OCI-LY3 (cell line): ENCODE data around the gene PHF5A.

Experiments
- H2AFZ ChIP-seq: fragments of 200-600, 300-600 bp; shearing (Covaris generic); 2 replicates; pipeline ENCODE4 v1.6.0; 2014; ENCODE audit warnings: antibody characterized with exemption, low read depth, low read length
- H3K27ac ChIP-seq: fragments of 200-600, 300-600 bp; sonication (generic); 2 replicates; pipeline ENCODE4 v1.5.1; 2014; ENCODE audit warnings: mild to moderate bottlenecking, low read length, moderate library complexity, mixed read lengths
- H3K27me3 ChIP-seq: fragments of 200-600, 300-600 bp; sonication (generic); 2 replicates; pipeline ENCODE4 v1.6.1; 2014; ENCODE audit warnings: low read depth, low read length, mixed read lengths
- H3K36me3 ChIP-seq: fragments of 200-600, 300-600 bp; sonication (generic); replicated peaks from 2 replicates; pipeline ENCODE3; 2014; ENCODE audit warnings: low read depth, low read length, mixed read lengths
- H3K4me1 ChIP-seq: fragments of 300-600, 200-600 bp; sonication (generic); 2 replicates; pipeline ENCODE4 v1.6.1; 2014; ENCODE audit warnings: low read length, mixed read lengths
- H3K4me2 ChIP-seq: fragments of 200-600, 300-600 bp; sonication (generic); 2 replicates; pipeline ENCODE4 v1.6.1; 2014; ENCODE audit warnings: low read length, mixed read lengths
- H3K4me3 ChIP-seq: fragments of 300-600, 200-600 bp; sonication (generic); 2 replicates; pipeline ENCODE4 v1.5.1; 2014; ENCODE audit warnings: antibody characterized with exemption, mild to moderate bottlenecking, low read length, moderate library complexity
- H3K79me2 ChIP-seq: fragments of 300-600, 200-600 bp; shearing (Covaris generic); 2 replicates; pipeline ENCODE4 v1.6.1; 2014; ENCODE audit warnings: mild to moderate bottlenecking, low read length, mixed read lengths
- H3K9ac ChIP-seq: fragments of 300-600, 200-600 bp; shearing (Covaris generic); 2 replicates; pipeline ENCODE4 v1.6.0; 2014; ENCODE audit warnings: mild to moderate bottlenecking, low read length, moderate library complexity
- H3K9me3 ChIP-seq: fragments of 200-600, 300-600 bp; shearing (Covaris generic); 2 replicates; pipeline ENCODE4 v1.6.1; 2014; ENCODE audit warnings: low read length, mixed read lengths; ENCODE audit not compliant: insufficient read depth
- H4K20me1 ChIP-seq: fragments of 200-600, 300-600 bp; sonication (generic); 2 replicates; pipeline ENCODE4 v1.6.1; 2016; ENCODE audit warnings: low read length, mixed read lengths; ENCODE audit not compliant: insufficient read depth
- CTCF ChIP-seq: fragments of 200-600, 300-600 bp; sonication (generic); IDR thresholded peaks from 2 replicates; pipeline ENCODE4 v1.5.1; 2014; ENCODE audit warnings: antibody characterized with exemption, low read length, low read depth
- EZH2phosphoT487 ChIP-seq: fragments of 200-600 bp; shearing (Covaris generic); IDR thresholded peaks from 2 replicates; pipeline ENCODE4 v1.6.1; 2018; ENCODE audit warnings: antibody characterized with exemption, mixed run types, low read depth

The PHF5A gene

GRCh38 chr22:41458161-41458728 lies 10.2 kb downstream of the PHF5A start:
- H3K4me1 ChIP-seq, result no peaks in the 10 kb centered on the region
- no peak overlapping the region for H2AFZ ChIP-seq
- H4K20me1 ChIP-seq, result no peaks in the 10 kb centered on the region
- TF ChIP-seq EZH2phosphoT487 (no peak), CTCF (no peak)
- no peak overlapping the region for H3K9ac ChIP-seq
- peaks cover 27% of the 10 kb centered on the region for H3K36me3 ChIP-seq
- H3K79me2 ChIP-seq, result 0 out of 2 replicates have a peak, but pooled peaks cover 3% of the 10 kb centered on the region
- no peak overlapping the region for H3K4me2 ChIP-seq
- no peaks in the 10 kb centered on the region for H3K27me3 ChIP-seq
- H3K27ac ChIP-seq, result no peak overlapping the region
- H3K9me3 ChIP-seq, result no peaks in the 10 kb centered on the region
- H3K4me3 ChIP-seq, result no peak overlapping the region

GRCh38 chr22:41448189-41448808 lies 20.2 kb downstream of the PHF5A start:
- Histone ChIP-seq H3K36me3 (no peaks in the 10 kb centered on the region), H4K20me1 (no peaks in the 10 kb centered on the region; the same call in 1 of the 2 replicates), H3K9ac (peak overlapping the region; percentile 93), H3K4me1 (peaks cover 14% of the 10 kb centered on the region), H3K9me3 (no peaks in the 10 kb centered on the region), H2AFZ (peak overlapping the region; percentile 79), H3K27me3 (no peaks in the 10 kb centered on the region), H3K79me2 (peaks cover 44% of the 10 kb centered on the region), H3K4me3 (peak overlapping the region; percentile 84), H3K4me2 (peak overlapping the region; percentile 76), H3K27ac (peak overlapping the region; percentile 87)
- TF ChIP-seq EZH2phosphoT487 (no peak), CTCF (no peak)

- TF ChIP-seq EZH2phosphoT487 (no peak), CTCF (no peak)
- peak overlapping the region; percentile 76 for H3K4me2 ChIP-seq
- H2AFZ ChIP-seq, result 0 out of 2 replicates have a peak overlapping the region, but pooled peaks have one; percentile 3
- peak overlapping the region; percentile 84 for H3K4me3 ChIP-seq
- peak overlapping the region; percentile 87 for H3K27ac ChIP-seq
- H4K20me1 ChIP-seq, result no peaks in the 10 kb centered on the region; the same call in 1 of the 2 replicates
- no peaks in the 10 kb centered on the region for H3K27me3 ChIP-seq
- peaks cover 51% of the 10 kb centered on the region for H3K79me2 ChIP-seq
- H3K4me1 ChIP-seq, result peaks cover 14% of the 10 kb centered on the region
- peak overlapping the region; percentile 93 for H3K9ac ChIP-seq
- H3K9me3 ChIP-seq, result no peaks in the 10 kb centered on the region
- peaks cover 3% of the 10 kb centered on the region for H3K36me3 ChIP-seq
Observed at GRCh38 chr22:41447435-41448188, 20.9 kb downstream of the PHF5A start.
